B cell (primary cell): ENCODE measurements around the gene OR5AC2. TPM values are rescaled to one million over a fixed set of nuclear protein-coding genes. Genes with fewer than 3 reads are reported as not detected.

ENCODE experiments used
- ATAC-seq: fragments of 200-7000 bp; cut with Tn5 transposase; one replicate; pipeline ENCODE4 v1.10.0; 2021; ENCODE audit warnings: low read depth, mild to moderate bottlenecking, moderate number of reproducible peaks, moderate library complexity
- CTCF ChIA-PET: fragments of 350-600 bp; sonication (Branson Sonifier 250); formaldehyde crosslinking; loops from one replicate; lab custom pipeline; 2021; ENCODE audit warnings: antibody characterized with exemption, inconsistent platforms; lab: Charles Lee
- POLR2A ChIA-PET: fragments of 350-600 bp; sonication (Branson Sonifier 250); formaldehyde crosslinking; loops from one replicate; lab custom pipeline; 2021; ENCODE audit warnings: antibody characterized with exemption; lab: Charles Lee
- DNase-seq: peaks from one replicate; pipeline ENCODE4 v3.0.0; 2013
- H2AFZ ChIP-seq: 2 replicates; pipeline ENCODE4 v1.6.1; 2012; ENCODE audit warnings: mild to moderate bottlenecking, low read depth, low read length; ENCODE audit not compliant: insufficient read depth, poor library complexity, severe bottlenecking
- H3K27ac ChIP-seq, 2 donors: 1 replicate in 1 of 2; 2 replicates in 1 of 2; pipeline ENCODE4 v1.5.1; 2012 to 2013; ENCODE audit warnings: low read length in 2 of 2, mild to moderate bottlenecking in 2 of 2, moderate library complexity in 1 of 2
- H3K27me3 ChIP-seq, 4 experiments: fragments of 200-600 bp in 1 of 4; sonication (generic) in 1 of 4; replicated peaks in 1 of 4; 1 replicate in 2 of 4; 2 replicates in 2 of 4; pipeline versions ENCODE4 v1.6.1 to v1.7.0; 2013 to 2016; ENCODE audit warnings: low read length in 3 of 4, mild to moderate bottlenecking in 2 of 4, mixed read lengths in 1 of 4, moderate library complexity in 1 of 4; ENCODE audit not compliant: insufficient read depth in 4 of 4, control insufficient read depth in 3 of 4; ENCODE audit errors: control extremely low read depth in 1 of 4
- H3K36me3 ChIP-seq, 2 experiments: replicated peaks in 1 of 2; 1 replicate in 1 of 2; 2 replicates in 1 of 2; pipeline versions ENCODE4 v1.6.1 to v1.7.1; 2013; ENCODE audit warnings: low read length in 1 of 2; ENCODE audit not compliant: insufficient read depth in 2 of 2, control insufficient read depth in 1 of 2; ENCODE audit errors: control extremely low read depth in 1 of 2, extremely low read depth in 1 of 2
- H3K4me1 ChIP-seq, 2 donors: fragments of 200-600 bp in 1 of 2; sonication (generic) in 1 of 2; 1 replicate in 1 of 2; 2 replicates in 1 of 2; pipeline versions ENCODE4 v1.5.1 to v1.6.1; 2013 to 2017; ENCODE audit warnings: low read length in 2 of 2; ENCODE audit not compliant: control insufficient read depth in 2 of 2, insufficient read depth in 2 of 2
- H3K4me2 ChIP-seq: replicated peaks from 2 replicates; pipeline ENCODE3; 2012; ENCODE audit warnings: mild to moderate bottlenecking, low read depth, low read length; ENCODE audit not compliant: poor library complexity, severe bottlenecking
- H3K4me3 ChIP-seq, 5 experiments: fragments of 200-600 bp in 1 of 5; sonication (generic) in 1 of 5; 1 replicate in 3 of 5; 2 replicates in 2 of 5; pipeline versions ENCODE4 v1.5.1 to v1.7.0; 2011 to 2016; ENCODE audit warnings: low read length in 4 of 5, mild to moderate bottlenecking in 4 of 5, low read depth in 2 of 5, control low read depth in 1 of 5, moderate library complexity in 1 of 5; ENCODE audit not compliant: insufficient read depth in 1 of 5; ENCODE audit errors: control extremely low read depth in 1 of 5, extremely low read depth in 1 of 5
- H3K79me2 ChIP-seq: fragments of 200-600 bp; sonication (generic); one replicate; pipeline ENCODE4 v1.6.0; 2016; ENCODE audit warnings: low read length; ENCODE audit not compliant: control insufficient read depth, insufficient read depth
- H3K9ac ChIP-seq: fragments of 200-600 bp; sonication (generic); 2 replicates; pipeline ENCODE4 v1.6.1; 2017; ENCODE audit warnings: mild to moderate bottlenecking, low read length, moderate library complexity
- H3K9me3 ChIP-seq, 3 donors: one replicate each; pipeline versions ENCODE4 v1.6.1 to v1.7.1; 2013; ENCODE audit warnings: low read length in 2 of 3; ENCODE audit not compliant: control insufficient read depth in 2 of 3, insufficient read depth in 1 of 3; ENCODE audit errors: control extremely low read depth in 1 of 3
- H4K20me1 ChIP-seq: 2 replicates; pipeline ENCODE4 v1.6.0; 2012; ENCODE audit warnings: mild to moderate bottlenecking, low read length; ENCODE audit not compliant: insufficient read depth, control insufficient read depth, poor library complexity, severe bottlenecking
- H3K27ac Mint-ChIP-seq: one replicate; pipeline ENCODE4 v1.8.0; 2021; ENCODE audit warnings: mixed read lengths
- H3K27me3 Mint-ChIP-seq: one replicate; pipeline ENCODE4 v1.8.0; 2021; ENCODE audit warnings: mixed read lengths
- H3K4me1 Mint-ChIP-seq: one replicate; pipeline ENCODE4 v1.8.0; 2021; ENCODE audit warnings: mixed read lengths
- H3K4me3 Mint-ChIP-seq: one replicate; pipeline ENCODE4 v1.8.0; 2021; ENCODE audit warnings: mixed read lengths
- H3K9me3 Mint-ChIP-seq: one replicate; pipeline ENCODE4 v1.8.0; 2022; ENCODE audit warnings: mixed read lengths; ENCODE audit not compliant: insufficient read depth
- EZH2 ChIP-seq: IDR thresholded peaks from 2 replicates; pipeline ENCODE4 v1.6.1; 2012; ENCODE audit warnings: borderline replicate concordance, low read depth, mild to moderate bottlenecking, moderate library complexity, low read length; ENCODE audit not compliant: insufficient read depth, poor library complexity, severe bottlenecking
- WGBS: methylation state at CpG from one replicate; pipeline ENCODE4 v1.1.5; 2013; ENCODE audit warnings: missing lambda C conversion rate; ENCODE audit not compliant: insufficient coverage; 5-methylcytosine and 5-hydroxymethylcytosine counted together
- intact Hi-C: fragments of 100-400 bp; cut with micrococcal nuclease; formaldehyde crosslinking; loops from one replicate; pipeline ENCODE4 v1.10.0; 2022
- polyA plus RNA-seq: library from polyadenylated mRNA; depleted of rRNA; stranded (reverse); fragments of >200 nt; gene quantifications from 2 replicates; pipeline ENCODE4 v1.2.3, GENCODE V29; 2012
- total RNA-seq, 2 donors: library from RNA; stranded (reverse); fragments of 120-200 nt in 1 of 2; gene quantifications; 1 replicate in 1 of 2; 2 replicates in 1 of 2; pipeline versions ENCODE4 v1.2.3 to v1.2.4, GENCODE V29; 2013 to 2022
- TF ChIP-seq, protein P1 (sequence below): fragments of 200-600 bp; IDR thresholded peaks from one replicate; pipeline ENCODE4 v1.8.0; 2022; ENCODE audit warnings: antibody characterized with exemption, mild to moderate bottlenecking

The OR5AC2 gene
- total and polyA plus RNA-seq, 2 donors (not counting 1 experiment from before 2014, with no cell fraction given): not detected

GRCh38 chr3:98038876-98039275 is 48.1 kb upstream of the OR5AC2 start:
- Histone ChIP-seq H3K4me1 (peaks cover 0 to 5% of the 10 kb centered on the region in 2 donors), H3K27me3 (peaks cover 0 to 4% (median 0%) of the 10 kb centered on the region in 4 experiments), H4K20me1 (no peaks in the 10 kb centered on the region), H3K4me2 (peak overlapping the region; percentile 82), H3K4me3 (peak overlapping the region in 1 of 5 experiments; percentile 58), H3K9me3 (peaks cover 0 to 8% (median 3%) of the 10 kb centered on the region in 3 donors), H3K36me3 (no peaks in the 10 kb centered on the region), H3K79me2 (no peaks in the 10 kb centered on the region), H2AFZ (peak overlapping the region; percentile 83), H3K9ac (no peak overlapping the region), H3K27ac (no peak overlapping the region)
- no CpG with 5 or more reads among the region's 3 CpGs for WGBS
- peaks cover 29% of the 10 kb centered on the region for H3K27me3 Mint-ChIP-seq
- intact Hi-C loops: loop anchor here (1.0 to 5.0 kb wide), 4 partner anchors 67 to 1713 kb away; partner anchors contain the start of genes CLDND1, CPOX and RIOX2
- TF ChIP-seq EZH2: no peak
- TF ChIP-seq, protein P1, sequence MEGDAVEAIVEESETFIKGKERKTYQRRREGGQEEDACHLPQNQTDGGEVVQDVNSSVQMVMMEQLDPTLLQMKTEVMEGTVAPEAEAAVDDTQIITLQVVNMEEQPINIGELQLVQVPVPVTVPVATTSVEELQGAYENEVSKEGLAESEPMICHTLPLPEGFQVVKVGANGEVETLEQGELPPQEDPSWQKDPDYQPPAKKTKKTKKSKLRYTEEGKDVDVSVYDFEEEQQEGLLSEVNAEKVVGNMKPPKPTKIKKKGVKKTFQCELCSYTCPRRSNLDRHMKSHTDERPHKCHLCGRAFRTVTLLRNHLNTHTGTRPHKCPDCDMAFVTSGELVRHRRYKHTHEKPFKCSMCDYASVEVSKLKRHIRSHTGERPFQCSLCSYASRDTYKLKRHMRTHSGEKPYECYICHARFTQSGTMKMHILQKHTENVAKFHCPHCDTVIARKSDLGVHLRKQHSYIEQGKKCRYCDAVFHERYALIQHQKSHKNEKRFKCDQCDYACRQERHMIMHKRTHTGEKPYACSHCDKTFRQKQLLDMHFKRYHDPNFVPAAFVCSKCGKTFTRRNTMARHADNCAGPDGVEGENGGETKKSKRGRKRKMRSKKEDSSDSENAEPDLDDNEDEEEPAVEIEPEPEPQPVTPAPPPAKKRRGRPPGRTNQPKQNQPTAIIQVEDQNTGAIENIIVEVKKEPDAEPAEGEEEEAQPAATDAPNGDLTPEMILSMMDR: no peak
- CTCF ChIA-PET: interaction anchor here (0.6 to 7.9 kb wide), 16 partner anchors 8 to 555 kb away, joined by 3 to 72 read pairs (median 3); partner anchors contain the start of genes ARL6 and CPOX
- H3K4me3 Mint-ChIP-seq: no peak overlapping the region
- no peak overlapping the region for H3K27ac Mint-ChIP-seq
- DNase-seq (no peak), ATAC-seq (no peak)
- POLR2A ChIA-PET: no interaction called here
- H3K9me3 Mint-ChIP-seq: peaks cover 2% of the 10 kb centered on the region
- peaks cover 5% of the 10 kb centered on the region for H3K4me1 Mint-ChIP-seq

DNA sequence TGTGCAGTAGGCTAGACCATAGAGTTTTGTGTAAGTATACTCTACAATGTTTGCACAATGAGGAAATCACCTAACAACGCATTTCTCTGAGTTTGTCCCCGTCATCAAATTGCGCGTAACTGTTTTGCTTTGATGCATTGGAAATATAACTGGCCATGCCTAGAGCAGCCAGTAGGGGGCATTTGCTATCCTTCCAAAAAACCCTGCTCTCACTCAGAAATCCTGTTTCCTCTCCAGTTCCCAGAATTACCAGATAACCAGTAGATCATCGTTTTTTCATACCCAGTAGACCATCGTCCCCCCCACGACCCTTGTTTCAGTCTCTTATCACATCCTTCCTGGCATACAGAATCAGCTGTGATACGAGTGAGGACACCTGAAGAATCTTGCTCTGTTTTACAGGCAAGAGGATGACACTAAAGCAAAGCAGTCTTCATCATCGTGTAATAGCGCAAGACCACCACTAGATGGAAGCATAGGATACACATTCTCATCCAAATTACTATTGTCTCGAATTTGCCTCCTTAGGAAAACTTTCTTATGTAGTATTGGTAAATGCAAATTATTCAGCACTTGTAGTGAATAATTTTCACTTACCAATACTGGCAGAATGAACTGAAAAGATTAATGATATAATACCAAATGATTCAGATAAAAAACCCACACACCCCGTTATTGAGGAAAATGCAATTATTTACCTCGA is 47.5 kb upstream of the OR5AC2 start:
- TF ChIP-seq, protein P1: peak; percentile 98
- TF ChIP-seq EZH2: no peak
- H3K4me3 ChIP-seq: peak overlapping the region in 4 of 5 experiments; percentile 23 to 58 (median 42)
- ATAC-seq (peak; percentile 97), DNase-seq (peak; percentile 87)
- H3K9me3 Mint-ChIP-seq: peaks cover 2% of the 10 kb centered on the region
- CTCF ChIA-PET: interaction anchor here (0.6 to 7.9 kb wide), 15 partner anchors 8 to 554 kb away, joined by 3 to 72 read pairs (median 3); partner anchors contain the start of genes ARL6 and CPOX
- H3K36me3 ChIP-seq: no peaks in the 10 kb centered on the region
- no peak overlapping the region for H3K27ac ChIP-seq
- H3K27me3 ChIP-seq: peaks cover 0 to 4% (median 0%) of the 10 kb centered on the region in 4 experiments
- intact Hi-C loops: loop anchor here (1.0 to 5.0 kb wide), 4 partner anchors 67 to 1713 kb away; partner anchors contain the start of genes CLDND1, CPOX and RIOX2
- peaks cover 27% of the 10 kb centered on the region for H3K27me3 Mint-ChIP-seq
- no peaks in the 10 kb centered on the region for H4K20me1 ChIP-seq
- peaks cover 0 to 5% of the 10 kb centered on the region in 2 donors for H3K4me1 ChIP-seq
- peak overlapping the region; percentile 85 for H3K4me3 Mint-ChIP-seq
- peaks cover 0 to 8% (median 3%) of the 10 kb centered on the region in 3 donors for H3K9me3 ChIP-seq
- peaks cover 5% of the 10 kb centered on the region for H3K4me1 Mint-ChIP-seq
- POLR2A ChIA-PET: no interaction called here
- 3% methylated on average over 7 of the region's 13 CpGs for WGBS
- peak overlapping the region; percentile 59 for H3K27ac Mint-ChIP-seq
- H3K9ac ChIP-seq: peak overlapping the region; percentile 53
- no peaks in the 10 kb centered on the region for H3K79me2 ChIP-seq
- H2AFZ ChIP-seq: peak overlapping the region; percentile 83
- H3K4me2 ChIP-seq: peak overlapping the region; percentile 82
